ENCODE data around the gene PILRA. TPM values are rescaled to one million over a fixed set of nuclear protein-coding genes. Genes with fewer than 3 reads are reported as not detected.
A peak's percentile ranks its signal among the peaks of the same experiment; 100 is the strongest.

Gene PILRA
- total and polyA plus RNA-seq, 4 donors: 5.8 to 21.5 (median 10.9) TPM

DNA sequence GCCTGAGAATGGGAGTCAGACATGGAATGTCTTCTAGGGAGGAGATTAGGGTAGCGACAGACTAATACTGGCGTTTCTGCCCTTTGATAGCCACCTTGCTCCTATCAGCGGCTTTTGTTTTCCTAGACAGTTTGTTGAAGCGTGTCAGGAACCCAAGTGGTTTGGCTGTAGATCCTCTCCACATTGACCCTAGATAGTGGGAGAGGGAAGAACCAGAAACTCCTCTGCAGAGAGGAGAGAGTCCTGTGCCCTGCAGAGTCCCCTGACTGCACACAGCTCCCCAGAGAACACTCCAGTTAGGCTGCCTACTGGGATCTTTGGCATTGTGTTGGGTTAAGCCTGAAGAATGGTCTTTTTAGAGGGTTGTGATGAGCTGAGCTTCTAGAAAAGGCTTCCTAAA, 58.8 kb downstream of the PILRA start:
- Histone ChIP-seq H3K4me1 (ENCODE audit: control insufficient read depth in 1 of 2, insufficient read depth in 2 of 2, low read length in 2 of 2) (no peaks in the 10 kb centered on the region), H3K9me3 (ENCODE audit: control insufficient read depth, low read length) (no peaks in the 10 kb centered on the region), H3K27ac (ENCODE audit: low read depth in 1 of 2, low read length in 2 of 2) (no peak overlapping the region), H3K4me3 (ENCODE audit: low read length in 2 of 2) (no peak overlapping the region), H3K27me3 (ENCODE audit: control insufficient read depth in 1 of 2, insufficient read depth in 2 of 2, low read length in 1 of 2) (no peaks in the 10 kb centered on the region), H3K36me3 (ENCODE audit: control insufficient read depth in 1 of 2, insufficient read depth in 2 of 2, low read length in 1 of 2) (no peaks in the 10 kb centered on the region)
- intact Hi-C loops (cut with DNase I): no loop called here
- 83 to 85% methylated on average over 4 of the region's 4 CpGs for WGBS, 2 donors
- DNase-seq: peak in 1 of 2 donors; percentile 15
- ATAC-seq (ENCODE audit: low FRiP score): no peak

DNA sequence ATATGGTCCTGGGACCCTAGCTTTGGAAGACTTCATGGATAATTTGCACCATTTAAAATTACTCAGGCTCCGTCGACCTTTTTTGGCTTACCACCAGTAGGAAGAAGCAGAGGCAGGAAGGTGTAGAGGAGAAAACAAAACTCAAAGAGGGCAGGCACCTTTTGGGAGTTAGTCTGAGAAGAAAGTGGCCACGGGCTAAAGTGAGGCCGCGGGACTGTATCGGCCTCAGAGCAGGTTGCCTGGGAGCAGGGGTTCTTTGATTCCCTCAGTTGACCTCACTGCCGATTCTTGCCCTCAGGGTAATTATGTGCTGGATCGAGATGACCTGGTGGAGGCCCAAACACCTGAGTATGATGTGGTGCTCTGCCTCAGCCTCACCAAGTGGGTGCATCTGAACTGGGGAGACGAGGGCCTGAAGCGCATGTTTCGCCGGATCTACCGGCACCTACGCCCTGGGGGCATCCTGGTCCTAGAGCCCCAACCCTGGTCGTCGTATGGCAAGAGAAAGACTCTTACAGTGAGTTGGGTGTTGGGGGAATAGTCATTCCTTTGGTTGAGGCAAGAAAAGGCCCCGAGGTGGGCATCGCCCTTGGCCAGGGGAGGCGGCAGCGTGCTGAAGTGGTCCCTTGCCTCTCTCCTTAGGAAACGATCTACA, 59.5 kb downstream of the PILRA start:
- no peak overlapping the region for H3K27ac ChIP-seq (ENCODE audit: low read depth in 1 of 2, low read length in 2 of 2)
- intact Hi-C loops (cut with DNase I): no loop called here
- DNase-seq (peak; percentile 44 to 54), ATAC-seq (ENCODE audit: low FRiP score) (no peak)
- no peaks in the 10 kb centered on the region for H3K4me1 ChIP-seq (ENCODE audit: control insufficient read depth in 1 of 2, insufficient read depth in 2 of 2, low read length in 2 of 2)
- no peak overlapping the region for H3K4me3 ChIP-seq (ENCODE audit: low read length in 2 of 2)
- 87% methylated on average over 21 of the region's 21 CpGs for WGBS, 2 donors
- H3K27me3 ChIP-seq (ENCODE audit: control insufficient read depth in 1 of 2, insufficient read depth in 2 of 2, low read length in 1 of 2): no peaks in the 10 kb centered on the region
- H3K36me3 ChIP-seq (ENCODE audit: control insufficient read depth in 1 of 2, insufficient read depth in 2 of 2, low read length in 1 of 2): no peaks in the 10 kb centered on the region
- H3K9me3 ChIP-seq (ENCODE audit: control insufficient read depth, low read length): no peaks in the 10 kb centered on the region

DNA sequence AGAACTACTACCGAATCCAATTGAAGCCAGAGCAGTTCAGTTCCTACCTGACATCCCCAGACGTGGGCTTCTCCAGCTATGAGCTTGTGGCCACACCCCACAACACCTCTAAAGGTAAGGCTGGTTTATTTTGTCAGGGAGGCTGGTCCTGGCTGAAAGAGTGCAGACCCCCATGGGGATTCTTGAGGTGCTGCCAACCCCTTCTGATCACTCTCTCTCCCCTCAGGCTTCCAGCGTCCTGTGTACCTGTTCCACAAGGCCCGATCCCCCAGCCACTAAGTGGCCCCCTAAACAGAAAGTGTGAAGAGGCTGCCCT, 59.9 kb downstream of the PILRA start:
- no peaks in the 10 kb centered on the region for H3K27me3 ChIP-seq (ENCODE audit: control insufficient read depth in 1 of 2, insufficient read depth in 2 of 2, low read length in 1 of 2)
- H3K4me1 ChIP-seq (ENCODE audit: control insufficient read depth in 1 of 2, insufficient read depth in 2 of 2, low read length in 2 of 2): no peaks in the 10 kb centered on the region
- H3K27ac ChIP-seq (ENCODE audit: low read depth in 1 of 2, low read length in 2 of 2): no peak overlapping the region
- ATAC-seq (ENCODE audit: low FRiP score) (no peak), DNase-seq (peak; percentile 44 to 59)
- no peaks in the 10 kb centered on the region for H3K9me3 ChIP-seq (ENCODE audit: control insufficient read depth, low read length)
- intact Hi-C loops (cut with DNase I): no loop called here
- H3K4me3 ChIP-seq (ENCODE audit: low read length in 2 of 2): no peak overlapping the region
- WGBS, 2 donors: 69 to 73% methylated on average over 4 of the region's 4 CpGs
- H3K36me3 ChIP-seq (ENCODE audit: control insufficient read depth in 1 of 2, insufficient read depth in 2 of 2, low read length in 1 of 2): no peaks in the 10 kb centered on the region

DNA sequence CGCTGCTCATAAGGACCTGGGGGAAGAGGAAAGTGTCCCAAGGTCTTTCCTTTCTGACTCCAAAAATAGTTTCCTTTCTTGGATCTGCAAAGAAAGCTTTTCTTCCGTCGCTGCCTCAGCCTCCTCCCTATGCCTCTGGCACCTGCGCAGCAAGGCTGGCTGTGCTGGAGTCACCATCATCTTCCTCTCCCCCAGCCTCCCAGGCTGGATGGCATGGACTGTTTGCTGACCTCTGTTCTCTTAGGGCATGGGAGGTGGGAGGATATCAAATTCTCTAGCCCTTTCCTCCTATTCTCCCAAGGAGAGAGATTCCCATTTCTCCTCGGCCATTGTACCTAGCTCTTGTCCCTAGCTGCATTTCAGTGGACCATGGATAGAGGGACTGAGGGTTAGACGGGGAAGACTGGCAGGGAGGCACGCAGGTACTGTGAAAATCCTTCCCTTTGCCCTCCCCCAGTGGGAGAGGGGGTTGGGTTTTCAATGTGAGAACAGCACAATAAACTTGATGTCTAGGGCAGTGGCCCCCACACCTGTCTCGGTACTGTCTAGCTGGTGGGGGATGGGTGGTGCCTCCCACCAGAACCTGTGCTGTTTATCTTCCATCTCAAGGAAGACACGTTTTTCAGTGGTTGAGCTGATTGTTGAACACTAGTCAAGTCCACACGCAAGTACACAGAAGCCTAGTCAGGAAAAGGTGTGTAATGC, 60.5 kb downstream of the PILRA start:
- DNase-seq (peak; percentile 27 to 57), ATAC-seq (ENCODE audit: low FRiP score) (no peak)
- no peaks in the 10 kb centered on the region for H3K9me3 ChIP-seq (ENCODE audit: control insufficient read depth, low read length)
- intact Hi-C loops (cut with DNase I): no loop called here
- no peaks in the 10 kb centered on the region for H3K27me3 ChIP-seq (ENCODE audit: control insufficient read depth in 1 of 2, insufficient read depth in 2 of 2, low read length in 1 of 2)
- no peaks in the 10 kb centered on the region for H3K4me1 ChIP-seq (ENCODE audit: control insufficient read depth in 1 of 2, insufficient read depth in 2 of 2, low read length in 2 of 2)
- 78 to 80% methylated on average over 10 of the region's 10 CpGs for WGBS, 2 donors
- no peak overlapping the region for H3K4me3 ChIP-seq (ENCODE audit: low read length in 2 of 2)
- H3K27ac ChIP-seq (ENCODE audit: low read depth in 1 of 2, low read length in 2 of 2): no peak overlapping the region
- H3K36me3 ChIP-seq (ENCODE audit: control insufficient read depth in 1 of 2, insufficient read depth in 2 of 2, low read length in 1 of 2): no peaks in the 10 kb centered on the region

DNA sequence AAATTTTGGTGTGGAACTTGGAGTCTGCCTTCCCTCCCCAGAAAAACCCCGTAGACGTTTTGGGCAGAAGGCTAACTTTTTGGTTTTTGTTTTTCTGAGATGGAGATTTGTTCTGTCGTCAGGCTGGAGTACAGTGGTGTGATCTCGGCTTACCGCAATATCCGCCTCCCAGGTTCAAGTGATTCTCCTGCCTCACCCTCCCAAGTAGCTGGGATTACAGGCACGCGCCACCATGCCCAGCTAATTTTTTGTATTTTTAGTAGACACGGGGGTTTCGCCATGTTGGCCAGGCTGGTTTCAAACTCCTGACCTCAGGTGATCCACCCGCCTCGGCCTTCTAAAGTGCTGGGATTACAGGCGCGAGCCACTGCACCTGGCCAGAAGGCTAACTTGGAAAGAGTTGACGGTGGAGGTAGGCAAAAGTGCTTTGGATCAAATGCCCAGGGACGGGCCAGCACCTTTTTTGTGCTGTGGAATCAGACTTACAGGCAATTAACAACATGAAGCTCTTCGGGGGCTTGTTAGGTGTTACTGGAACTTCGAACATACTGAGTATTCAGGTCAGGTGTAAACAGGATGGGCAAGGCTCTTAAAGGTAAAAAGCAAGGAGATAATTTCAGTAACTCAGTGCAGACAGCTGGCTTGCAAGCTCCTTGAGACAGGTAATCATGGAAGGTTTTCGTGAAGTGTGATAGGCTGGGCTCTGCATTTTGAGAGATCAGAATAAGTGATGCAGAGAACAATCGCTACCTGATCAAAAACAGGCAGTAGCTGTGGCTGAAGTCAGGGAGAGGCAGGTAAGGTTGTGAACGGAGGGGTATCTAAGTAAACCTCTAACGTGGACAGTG, 61.2 kb downstream of the PILRA start:
- 84 to 87% methylated on average over 22 of the region's 22 CpGs for WGBS, 2 donors
- Histone ChIP-seq H3K4me1 (ENCODE audit: control insufficient read depth in 1 of 2, insufficient read depth in 2 of 2, low read length in 2 of 2) (no peaks in the 10 kb centered on the region), H3K4me3 (ENCODE audit: low read length in 2 of 2) (no peak overlapping the region), H3K36me3 (ENCODE audit: control insufficient read depth in 1 of 2, insufficient read depth in 2 of 2, low read length in 1 of 2) (no peaks in the 10 kb centered on the region), H3K9me3 (ENCODE audit: control insufficient read depth, low read length) (no peaks in the 10 kb centered on the region), H3K27ac (ENCODE audit: low read depth in 1 of 2, low read length in 2 of 2) (no peak overlapping the region), H3K27me3 (ENCODE audit: control insufficient read depth in 1 of 2, insufficient read depth in 2 of 2, low read length in 1 of 2) (no peaks in the 10 kb centered on the region)
- intact Hi-C loops (cut with DNase I): no loop called here
- peak; percentile 24 to 55 for DNase-seq
- ATAC-seq (ENCODE audit: low FRiP score): no peak

DNA sequence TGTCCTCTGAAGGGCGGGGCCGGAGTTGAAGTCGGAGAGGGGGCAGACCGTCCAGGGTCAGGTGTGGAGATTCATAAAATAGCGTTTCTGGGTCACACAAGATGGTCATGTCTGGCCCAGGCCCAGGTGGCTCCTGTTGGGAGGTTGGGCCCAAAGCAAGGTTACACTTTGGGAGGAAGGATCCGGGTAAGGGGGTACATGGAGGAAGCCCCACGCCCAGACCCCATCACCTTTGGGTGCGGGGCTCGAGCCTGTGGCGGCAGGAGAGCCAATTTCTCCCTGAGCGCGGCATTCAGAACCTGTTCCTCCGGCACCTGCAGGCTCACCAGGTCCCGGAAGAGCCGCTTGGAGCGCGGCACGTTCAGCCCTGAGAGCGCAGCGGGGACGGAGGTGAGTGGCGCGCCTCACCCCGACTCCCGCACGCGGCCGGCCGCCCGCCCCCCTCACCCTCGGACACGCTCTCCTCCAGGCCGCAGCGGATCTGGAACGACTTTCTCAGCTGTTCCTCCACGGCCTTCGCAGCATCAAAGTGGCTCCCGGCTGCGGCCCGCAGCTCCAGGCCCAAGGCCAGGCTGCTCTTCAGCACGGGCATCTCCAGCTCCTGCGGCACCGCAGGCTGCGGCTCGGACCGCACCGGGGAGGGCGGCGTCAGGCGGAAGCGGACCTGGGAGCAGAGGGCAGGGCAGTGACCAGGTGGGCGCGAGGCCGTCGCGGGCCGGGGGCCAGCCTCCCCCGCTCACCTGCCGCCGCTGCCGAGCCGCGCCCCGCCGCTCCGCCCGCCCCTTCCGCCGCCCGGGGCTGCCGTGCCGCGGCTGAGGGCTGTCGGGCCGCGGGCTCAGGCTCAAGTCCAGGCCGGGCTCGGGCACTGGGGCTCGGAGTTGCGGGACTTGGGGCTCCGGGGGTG, 62.4 kb downstream of the PILRA start:
- intact Hi-C loops (cut with DNase I): no loop called here
- DNase-seq: peak; percentile 68 to 82

DNA sequence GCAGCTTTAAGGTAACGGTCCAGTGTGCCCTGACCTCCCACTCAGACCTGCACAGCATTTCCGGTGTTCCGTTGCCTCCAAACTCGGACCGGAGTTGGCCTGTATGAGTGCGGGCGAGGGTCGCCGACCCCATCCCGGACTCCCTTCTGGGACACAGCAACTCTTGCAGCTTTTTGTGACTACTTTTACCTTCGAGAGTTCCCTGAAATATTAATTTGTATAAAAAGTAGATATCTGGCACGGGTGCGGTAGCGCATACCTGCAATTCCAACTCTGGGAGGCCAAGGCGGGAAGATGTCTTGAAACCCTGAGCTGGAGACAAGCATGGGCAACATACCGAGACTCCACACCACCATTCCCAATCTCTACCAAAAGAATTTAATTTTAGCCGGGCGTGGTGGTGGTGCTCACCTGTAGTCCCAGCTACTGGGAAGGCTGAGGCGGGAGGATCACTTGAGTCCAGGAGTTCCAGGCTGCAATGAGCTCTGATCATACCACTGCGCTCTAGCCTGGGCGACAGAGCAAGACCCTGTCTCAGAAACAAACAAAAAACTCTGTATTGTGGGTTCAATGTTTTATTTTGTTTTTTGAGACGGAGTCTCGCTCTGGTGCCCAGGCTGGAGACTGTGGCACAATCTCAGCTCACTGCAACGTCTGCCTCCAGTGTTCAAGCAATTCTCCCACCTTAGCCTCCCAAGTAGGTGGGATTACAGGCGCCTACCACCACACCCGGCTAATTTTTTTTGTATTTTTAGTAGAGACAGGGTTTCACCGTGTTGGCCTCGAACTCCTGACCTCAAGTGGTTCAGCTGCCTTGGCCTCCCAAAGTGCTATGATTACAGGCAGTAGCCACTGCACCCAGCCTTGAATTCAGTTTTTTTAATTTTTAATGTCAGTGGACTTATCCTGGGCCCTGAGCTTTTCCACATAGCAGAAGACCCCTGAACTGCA, 64.1 kb downstream of the PILRA start:
- intact Hi-C loops (cut with DNase I): no loop called here
- Histone ChIP-seq H3K36me3 (ENCODE audit: control insufficient read depth in 1 of 2, insufficient read depth in 2 of 2, low read length in 1 of 2) (no peaks in the 10 kb centered on the region), H3K9me3 (ENCODE audit: control insufficient read depth, low read length) (no peaks in the 10 kb centered on the region), H3K4me1 (ENCODE audit: control insufficient read depth in 1 of 2, insufficient read depth in 2 of 2, low read length in 2 of 2) (no peaks in the 10 kb centered on the region), H3K4me3 (ENCODE audit: low read length in 2 of 2) (no peak overlapping the region), H3K27me3 (ENCODE audit: control insufficient read depth in 1 of 2, insufficient read depth in 2 of 2, low read length in 1 of 2) (no peaks in the 10 kb centered on the region), H3K27ac (ENCODE audit: low read depth in 1 of 2, low read length in 2 of 2) (no peak overlapping the region)
- ATAC-seq (ENCODE audit: low FRiP score): no peak
- 90 to 91% methylated on average over 28 of the region's 28 CpGs for WGBS, 2 donors
- peak; percentile 55 to 73 for DNase-seq

More for the DNA sequence above, 62.4 kb downstream of the PILRA start:
- H3K27ac ChIP-seq (ENCODE audit: low read depth in 1 of 2, low read length in 2 of 2): peak overlapping the region; percentile 77 to 83
- no peaks in the 10 kb centered on the region for H3K36me3 ChIP-seq (ENCODE audit: control insufficient read depth in 1 of 2, insufficient read depth in 2 of 2, low read length in 1 of 2)
- no peaks in the 10 kb centered on the region for H3K4me1 ChIP-seq (ENCODE audit: control insufficient read depth in 1 of 2, insufficient read depth in 2 of 2, low read length in 2 of 2)
- peak overlapping the region; percentile 77 to 95 for H3K4me3 ChIP-seq (ENCODE audit: low read length in 2 of 2)
- ATAC-seq (ENCODE audit: low FRiP score): peak; percentile 28
- H3K27me3 ChIP-seq (ENCODE audit: control insufficient read depth in 1 of 2, insufficient read depth in 2 of 2, low read length in 1 of 2): no peaks in the 10 kb centered on the region
- H3K9me3 ChIP-seq (ENCODE audit: control insufficient read depth, low read length): no peaks in the 10 kb centered on the region
- 2 to 5% methylated on average over 35 to 81 of the region's 81 CpGs for WGBS, 2 donors

Data from aorta (tissue), 5 donors.